ELR (cell line): ENCODE data around the gene GRAMD1B.

Source experiments
- DNase-seq: peaks from one replicate; pipeline ENCODE4 v3.0.0-alpha.2; 2015; ENCODE audit warnings: low read depth

GRAMD1B gene

GRCh38 chr11:123429913-123430720 is at the start of gene GRAMD1B:
GRAMD1B (plus strand) TSS chr11:123430269; CDS start chr11:123430793, 524 bp downstream.
- peak; percentile 94 for DNase-seq

- no peak for DNase-seq
Observed at GRCh38 chr11:123381149-123381548, 48.9 kb upstream of the GRAMD1B start.

- DNase-seq, result no peak
Observed at GRCh38 chr11:123381817-123382554, 48.1 kb upstream of the GRAMD1B start.

GRCh38 chr11:123382555-123383074 is 47.5 kb upstream of the GRAMD1B start:
- DNase-seq, result no peak

- DNase-seq, result no peak
Observed at GRCh38 chr11:123384116-123384515, 46.0 kb upstream of the GRAMD1B start.

GRCh38 chr11:123386796-123387510 is 43.1 kb upstream of the GRAMD1B start:
- peak; percentile 29 for DNase-seq

- DNase-seq, result no peak
Observed at GRCh38 chr11:123388640-123389039, 41.4 kb upstream of the GRAMD1B start.

GRCh38 chr11:123390146-123390545 is 39.9 kb upstream of the GRAMD1B start:
- DNase-seq, result no peak

GRCh38 chr11:123391646-123392348 is 38.3 kb upstream of the GRAMD1B start:
- DNase-seq, result no peak

- DNase-seq, result no peak
Observed at GRCh38 chr11:123392431-123392830, 37.6 kb upstream of the GRAMD1B start.

GRCh38 chr11:123392844-123393243 is 37.2 kb upstream of the GRAMD1B start:
- DNase-seq, result no peak

GRCh38 chr11:123393312-123393927 is 36.6 kb upstream of the GRAMD1B start:
- DNase-seq, result no peak

GRCh38 chr11:123404676-123405075 is 25.4 kb upstream of the GRAMD1B start:
- DNase-seq, result no peak

GRCh38 chr11:123405123-123405592 is 24.9 kb upstream of the GRAMD1B start:
- no peak for DNase-seq

GRCh38 chr11:123406441-123407129 is 23.5 kb upstream of the GRAMD1B start:
- DNase-seq, result no peak

- peak; percentile 85 for DNase-seq
Observed at GRCh38 chr11:123407130-123407995, 22.7 kb upstream of the GRAMD1B start.

GRCh38 chr11:123407996-123408597 is 22.0 kb upstream of the GRAMD1B start:
- DNase-seq, result no peak

- DNase-seq, result no peak
Observed at GRCh38 chr11:123408619-123409455, 21.2 kb upstream of the GRAMD1B start.
